Embryonic facial prominence (tissue), 1 donor: ENCODE measurements around the gene TRABD.
"Not testable (repeated sequence)": the region's sequence is repeated elsewhere in the genome, so short reads cannot be mapped to it uniquely, and the experiment has no call there.

ENCODE experiments used
- DNase-seq: peaks from one replicate; pipeline ENCODE4 v3.0.0-alpha.2; 2016; ENCODE audit errors: extremely low spot score

Gene TRABD

DNA sequence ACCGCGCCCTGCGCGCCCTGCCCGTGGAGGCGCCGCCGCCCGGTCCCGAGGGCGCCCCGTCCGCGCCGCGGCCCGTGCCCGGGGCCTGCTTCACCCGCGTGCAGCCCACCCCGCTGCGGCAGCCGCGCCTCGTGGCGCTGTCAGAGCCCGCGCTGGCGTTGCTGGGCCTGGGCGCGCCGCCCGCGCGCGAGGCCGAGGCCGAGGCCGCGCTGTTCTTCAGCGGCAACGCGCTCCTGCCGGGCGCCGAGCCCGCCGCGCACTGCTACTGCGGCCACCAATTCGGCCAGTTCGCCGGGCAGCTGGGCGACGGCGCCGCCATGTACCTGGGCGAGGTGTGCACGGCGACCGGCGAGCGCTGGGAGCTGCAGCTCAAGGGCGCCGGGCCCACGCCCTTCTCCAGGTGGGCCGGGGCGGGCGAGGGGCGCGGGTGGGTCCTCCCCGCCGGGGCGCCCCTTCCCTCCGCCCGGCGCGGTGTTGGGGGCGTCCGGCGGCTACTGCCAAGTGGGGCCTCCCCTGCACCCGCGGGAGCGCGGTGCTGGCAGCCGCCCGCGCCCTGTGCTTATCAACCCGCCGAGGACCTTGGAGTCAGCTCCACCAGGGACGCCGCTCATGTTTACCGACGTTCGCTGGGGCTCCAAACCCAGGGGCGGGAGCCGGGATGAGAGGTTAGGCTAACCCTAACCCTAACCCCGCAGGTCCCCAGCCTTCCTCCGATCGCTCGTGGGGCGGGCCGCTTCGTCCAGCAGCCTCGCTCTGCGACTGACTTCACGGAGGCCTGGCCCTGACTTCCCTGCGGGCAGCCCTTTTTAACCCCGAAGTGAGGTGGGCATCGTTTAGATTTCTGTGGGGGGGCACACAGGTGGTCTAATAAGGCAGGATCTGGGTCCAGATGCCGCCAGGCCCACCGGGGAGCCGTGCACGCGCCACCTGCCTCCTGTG lies 15.7 kb downstream of the TRABD start:
- no peak for DNase-seq

DNA sequence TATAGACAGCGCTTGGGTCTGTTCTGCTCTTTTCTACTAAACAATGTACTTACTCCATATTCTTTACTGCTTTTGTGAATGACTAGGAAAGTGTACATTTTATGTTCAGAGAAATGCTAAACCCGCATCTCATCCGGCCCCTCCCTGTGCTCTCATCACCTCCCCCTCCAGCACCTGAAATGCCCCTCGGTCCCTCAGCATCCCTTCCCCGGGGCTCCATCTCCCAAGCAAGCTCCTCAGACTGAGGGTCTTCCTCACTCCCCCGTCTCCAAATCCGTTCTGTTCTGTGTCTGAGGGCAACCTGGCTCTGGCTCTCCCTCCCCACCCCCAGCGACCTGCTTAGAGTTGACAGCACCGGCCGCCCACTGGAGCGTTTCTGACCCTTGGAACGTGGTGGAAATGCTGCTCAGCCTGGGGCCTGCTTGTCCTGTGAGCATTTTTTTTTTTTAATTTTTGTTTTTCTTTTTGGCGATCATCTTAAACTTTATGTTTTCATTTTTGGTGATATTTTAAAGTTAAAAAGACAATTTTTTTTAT lies 16.5 kb downstream of the TRABD start:
- no peak for DNase-seq

DNA sequence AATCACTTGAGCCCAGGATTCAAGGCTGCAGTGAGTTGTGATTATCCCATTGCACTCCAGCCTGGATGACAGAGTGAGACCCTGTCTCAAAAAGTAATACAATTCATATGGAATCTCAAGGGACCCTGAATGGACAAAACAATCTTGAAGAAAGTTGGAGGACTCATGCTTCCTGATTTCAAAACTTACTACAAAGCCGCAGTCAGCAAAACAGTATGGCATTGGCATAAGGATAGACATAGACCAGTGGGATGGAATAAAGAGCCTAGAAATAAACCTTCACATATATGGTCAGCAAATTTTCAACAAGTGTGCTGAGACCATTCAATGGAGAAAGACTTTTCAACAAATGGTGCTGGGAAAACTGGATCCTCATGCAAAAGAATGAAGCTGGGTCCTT lies 17.6 kb downstream of the TRABD start:
- DNase-seq = no peak

DNA sequence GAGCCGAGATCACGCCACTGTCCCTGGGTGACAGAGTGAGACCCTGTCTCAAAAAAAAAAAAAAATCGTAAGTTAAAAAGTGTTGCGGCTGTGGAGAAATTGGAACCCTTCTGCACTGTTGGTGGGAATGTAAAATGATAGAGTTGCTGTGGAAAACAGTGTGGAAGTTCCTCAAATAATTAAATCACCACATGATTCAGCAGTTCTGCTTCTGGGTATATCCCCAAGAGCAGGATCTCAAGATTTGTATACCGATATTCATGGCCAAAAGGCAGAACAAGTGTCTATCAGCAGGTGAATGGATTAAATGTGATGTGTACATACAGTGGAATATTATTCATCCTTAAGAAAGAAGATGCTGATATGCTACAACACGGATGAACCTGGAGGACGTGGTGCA lies 18.9 kb downstream of the TRABD start:
- DNase-seq = no peak

DNA sequence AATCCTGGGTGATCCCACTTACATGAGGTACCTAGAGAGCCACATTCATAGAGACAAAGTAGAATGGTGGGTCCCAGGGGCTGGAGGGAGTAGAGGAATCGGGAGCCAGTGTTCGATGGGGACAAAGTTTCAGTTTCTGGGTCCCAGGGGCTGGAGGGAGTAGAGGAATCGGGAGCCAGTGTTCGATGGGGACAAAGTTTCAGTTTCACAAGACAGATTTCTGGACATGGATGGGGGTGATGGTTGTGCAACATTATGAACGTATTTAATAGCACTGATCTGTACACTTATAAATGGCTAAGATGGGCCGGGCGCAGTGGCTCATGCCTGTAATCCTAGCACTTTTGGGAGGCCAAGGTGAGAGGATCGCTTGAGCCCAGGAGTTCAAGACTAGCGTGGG lies 19.3 kb downstream of the TRABD start:
- DNase-seq = not testable (repeated sequence)

DNA sequence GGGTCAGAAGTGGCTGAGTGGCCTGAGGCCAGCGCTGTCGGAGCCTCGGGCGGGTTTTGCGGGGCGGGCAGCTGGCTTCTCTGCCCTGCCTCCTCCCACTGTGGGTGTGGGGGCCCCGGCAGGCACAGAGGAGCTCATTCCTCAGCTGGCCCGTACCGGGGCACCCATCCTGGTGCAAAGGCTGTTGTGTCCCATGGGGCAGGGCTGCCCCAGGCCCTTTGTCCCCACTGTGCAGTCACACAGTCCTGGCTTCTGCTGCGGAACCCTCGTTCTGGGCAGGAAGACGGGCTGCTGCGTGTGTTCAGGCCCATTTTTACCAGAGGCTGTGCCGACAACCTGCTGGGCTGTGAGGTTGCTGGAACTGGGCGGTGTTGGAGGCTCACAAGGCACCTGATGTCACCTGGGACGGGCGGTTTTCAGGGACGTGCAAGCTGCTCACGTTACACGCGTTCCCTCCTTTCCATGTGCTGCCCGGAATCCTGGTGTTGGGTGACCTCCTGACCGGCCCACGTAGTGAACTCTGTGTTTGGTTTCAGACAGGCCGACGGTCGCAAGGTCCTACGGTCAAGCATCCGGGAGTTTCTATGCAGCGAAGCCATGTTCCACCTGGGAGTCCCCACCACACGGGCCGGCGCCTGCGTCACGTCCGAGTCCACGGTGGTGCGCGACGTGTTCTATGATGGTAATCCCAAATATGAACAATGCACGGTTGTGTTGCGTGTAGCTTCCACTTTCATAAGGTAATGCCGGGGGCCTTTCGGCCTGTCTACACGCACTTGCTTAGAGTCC lies 20.3 kb downstream of the TRABD start:
- no peak for DNase-seq

DNA sequence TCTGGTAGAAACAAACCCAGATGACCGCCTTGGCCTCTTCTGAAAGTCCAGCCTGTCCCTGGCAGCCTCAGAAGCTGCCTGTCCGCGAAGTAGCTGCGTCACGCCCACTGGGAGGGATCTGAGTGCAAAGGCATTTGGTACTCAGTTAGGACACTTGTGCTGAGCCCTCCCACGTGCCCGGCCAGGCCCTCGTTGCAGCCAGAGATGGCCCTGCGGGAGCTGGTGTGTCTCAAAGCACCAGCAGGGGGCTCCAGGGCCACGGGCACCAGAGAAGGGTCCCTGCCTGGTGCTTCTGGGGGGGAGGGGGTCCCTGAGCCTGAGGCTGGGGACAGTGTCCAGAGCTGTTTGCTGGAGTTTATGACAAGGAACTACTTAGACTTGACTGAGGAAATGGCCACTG lies 20.9 kb downstream of the TRABD start:
- DNase-seq = no peak

DNA sequence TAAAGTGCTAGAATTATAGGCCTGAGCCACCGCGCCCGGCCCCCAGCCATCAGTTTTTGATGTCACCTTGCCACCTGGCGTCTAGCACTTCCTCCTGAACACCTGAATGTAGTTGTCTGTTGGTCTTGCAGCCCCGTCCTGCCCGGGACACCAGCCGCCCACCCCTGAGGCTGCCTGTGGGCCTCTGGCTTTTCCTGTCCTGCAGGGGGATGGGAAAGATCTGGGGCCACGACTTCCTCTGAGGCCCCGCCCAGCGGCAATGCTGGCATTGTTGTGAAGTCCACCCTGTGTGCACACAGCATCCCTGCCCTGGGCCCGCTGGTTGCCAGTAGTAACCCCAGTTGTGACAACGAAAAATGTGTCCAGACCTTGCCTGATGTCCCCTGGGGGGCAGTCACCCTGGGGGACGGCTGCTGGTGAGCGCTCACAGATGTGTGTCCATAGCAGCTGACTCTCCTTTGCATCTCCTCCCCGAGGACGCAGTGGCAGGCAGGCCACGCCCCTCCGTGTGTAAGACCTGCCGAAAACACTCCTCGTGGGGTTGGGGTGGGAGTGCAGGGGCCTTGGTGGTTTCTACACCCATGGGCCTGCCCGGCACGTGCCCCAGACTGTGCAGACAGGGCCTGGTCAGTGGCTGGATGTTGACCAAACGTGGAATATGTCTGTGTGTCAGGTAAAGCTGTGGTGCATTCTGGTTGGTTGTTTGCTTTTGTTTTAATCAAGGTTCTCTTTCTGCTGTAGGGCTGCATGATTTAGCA lies 21.8 kb downstream of the TRABD start:
- DNase-seq = no peak

DNA sequence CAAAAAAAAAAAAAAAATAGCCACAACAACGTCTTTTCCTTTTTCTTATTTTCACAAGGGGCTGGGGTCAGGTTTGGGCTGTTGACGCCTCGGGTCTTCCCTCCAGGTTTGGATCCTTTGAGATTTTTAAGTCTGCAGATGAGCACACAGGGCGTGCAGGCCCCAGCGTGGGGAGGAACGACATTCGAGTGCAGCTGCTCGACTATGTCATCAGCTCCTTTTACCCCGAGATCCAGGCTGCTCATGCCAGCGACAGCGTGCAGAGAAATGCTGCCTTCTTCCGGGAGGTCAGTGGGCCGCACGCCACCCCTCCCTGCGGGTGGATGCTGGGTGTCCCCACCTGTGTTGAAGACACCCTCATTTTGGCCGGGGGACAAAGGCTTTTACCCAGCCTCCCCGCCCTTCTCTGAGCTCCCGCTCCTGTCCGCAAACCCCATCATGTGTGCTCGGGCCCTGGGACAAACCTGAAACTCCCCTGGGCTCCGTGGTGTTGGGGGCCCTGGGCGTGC lies 22.8 kb downstream of the TRABD start:
- no peak for DNase-seq

DNA sequence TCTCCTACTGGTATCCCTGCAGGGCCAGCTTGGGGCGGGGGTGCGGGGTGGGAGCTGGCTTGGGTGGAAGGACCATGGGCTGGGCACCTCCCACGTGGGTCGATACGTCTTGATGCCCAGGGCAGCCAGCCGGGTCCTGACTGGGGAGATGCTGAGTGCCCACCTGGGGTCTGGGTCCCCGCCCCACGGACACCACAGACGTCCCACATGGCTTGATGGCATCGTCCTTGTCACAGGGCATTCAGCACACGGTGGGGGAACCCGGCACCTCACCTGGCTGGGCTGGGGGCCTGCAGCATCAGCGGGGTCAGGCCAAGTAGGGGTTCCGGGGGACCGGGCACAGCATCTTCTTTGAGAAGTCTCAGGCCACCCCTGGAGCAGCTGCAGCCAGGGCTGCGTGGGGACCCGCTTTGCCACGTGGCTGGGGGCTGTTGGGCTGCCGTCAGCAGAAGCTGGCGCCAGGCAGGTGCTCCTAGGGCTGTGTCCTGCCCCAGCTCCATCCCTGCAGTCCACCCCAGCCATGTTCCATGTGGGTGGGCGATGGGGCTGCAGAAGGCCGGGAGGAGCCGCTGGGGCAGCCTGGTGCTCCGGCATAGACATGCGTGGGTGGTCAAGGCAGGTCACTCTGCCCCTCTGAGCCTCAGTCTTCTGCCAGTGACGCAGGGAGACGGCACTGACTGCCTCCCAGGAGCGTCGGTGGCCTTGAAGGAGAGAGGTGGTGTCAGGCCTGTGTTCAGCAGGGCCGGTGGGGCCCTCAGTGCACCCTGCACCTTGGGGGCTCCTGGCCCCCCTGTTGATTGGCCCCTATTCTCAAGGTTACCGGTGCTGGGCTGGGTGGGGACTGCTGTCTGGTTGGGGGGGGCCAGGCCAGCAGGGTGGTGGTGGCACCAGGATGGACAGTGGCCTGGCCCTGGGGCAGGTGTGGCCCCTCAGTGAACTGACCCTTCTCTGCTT lies 23.5 kb downstream of the TRABD start:
- DNase-seq = no peak

DNA sequence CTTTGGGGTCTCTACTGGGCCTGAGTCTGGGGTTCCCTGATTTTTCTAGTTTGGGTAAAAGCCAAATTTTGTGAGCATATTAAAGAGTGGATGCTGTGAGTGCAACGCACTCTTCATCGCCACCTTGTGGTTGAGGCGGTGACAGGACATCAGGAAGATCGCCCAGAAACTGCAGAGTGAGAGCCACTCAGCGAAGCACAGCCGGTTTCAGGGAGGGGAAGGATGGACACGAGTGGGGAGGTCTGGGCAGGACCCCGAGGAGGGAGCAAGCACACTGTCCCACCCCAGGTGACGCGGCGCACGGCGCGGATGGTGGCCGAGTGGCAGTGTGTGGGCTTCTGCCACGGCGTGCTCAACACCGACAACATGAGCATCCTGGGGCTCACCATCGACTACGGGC lies 24.2 kb downstream of the TRABD start:
- no peak for DNase-seq

DNA sequence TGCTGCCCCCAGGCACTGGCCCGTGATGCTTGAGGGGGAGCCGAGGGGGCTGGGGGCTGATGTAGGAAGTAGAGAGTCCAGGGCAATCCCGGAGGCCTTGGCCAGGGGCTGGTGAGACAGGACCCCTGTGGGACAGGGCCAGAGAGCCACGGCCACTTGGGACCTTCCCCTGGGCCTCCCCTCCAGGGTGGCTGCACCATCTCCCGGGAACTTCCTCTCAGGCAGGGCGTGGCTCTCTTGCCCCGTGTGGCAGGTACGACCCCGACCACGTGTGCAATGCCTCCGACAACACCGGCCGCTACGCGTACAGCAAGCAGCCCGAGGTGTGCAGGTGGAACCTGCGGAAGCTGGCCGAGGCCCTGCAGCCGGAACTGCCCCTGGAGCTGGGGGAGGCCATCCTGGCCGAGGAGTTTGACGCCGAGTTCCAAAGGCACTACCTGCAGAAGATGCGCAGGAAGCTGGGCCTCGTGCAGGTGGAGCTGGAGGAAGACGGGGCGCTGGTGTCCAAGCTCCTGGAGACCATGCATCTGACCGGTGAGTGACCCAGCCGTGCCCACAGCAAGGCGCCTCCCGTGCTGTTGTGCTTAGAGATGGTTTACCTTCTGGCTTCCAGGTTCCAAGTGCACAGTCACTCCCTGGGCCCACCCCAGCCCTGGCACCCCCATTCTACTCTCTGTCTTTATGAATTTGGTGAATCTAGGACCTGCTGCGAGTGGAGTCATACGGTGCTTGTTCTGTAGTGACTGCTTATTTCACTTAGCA lies 24.8 kb downstream of the TRABD start:
- DNase-seq = no peak

DNA sequence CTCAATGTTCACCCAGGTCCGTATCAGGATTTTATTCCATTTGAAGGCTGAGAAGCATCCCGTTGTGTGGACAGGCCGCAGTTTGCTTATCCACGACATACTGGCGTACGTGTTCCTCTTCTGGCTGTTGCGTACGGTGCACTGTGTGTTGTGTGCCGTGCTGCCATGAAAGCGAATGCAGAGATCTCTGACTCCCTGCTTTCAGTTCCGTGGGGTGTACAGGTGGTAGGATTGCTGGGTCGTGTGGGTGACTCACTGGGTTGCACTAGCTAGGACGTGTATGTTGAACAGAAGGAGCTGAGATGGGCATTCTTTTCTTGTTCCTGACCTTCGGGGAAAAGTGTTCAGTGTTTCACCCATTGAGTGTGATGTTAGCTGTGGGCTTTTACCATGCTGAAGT lies 25.4 kb downstream of the TRABD start:
- no peak for DNase-seq

DNA sequence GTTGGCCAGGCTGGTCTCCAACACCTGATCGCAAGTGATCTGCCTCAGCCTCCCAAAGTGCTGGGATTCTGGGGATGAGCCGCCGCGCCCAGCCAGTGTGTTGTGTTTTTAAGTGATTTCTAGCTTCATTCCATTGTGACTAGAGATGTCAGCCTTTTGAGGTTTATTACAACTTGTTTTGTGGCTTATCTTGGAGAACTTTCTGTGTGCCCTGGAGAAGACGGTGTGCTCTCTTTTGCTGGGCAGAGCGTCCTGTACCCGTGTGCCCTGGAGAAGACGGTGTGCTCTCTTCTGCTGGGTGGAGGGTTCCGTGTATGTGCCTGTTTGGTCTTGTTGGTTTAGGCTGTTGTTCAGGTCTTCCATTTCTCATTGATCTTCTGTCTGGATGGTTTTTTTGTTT lies 27.6 kb downstream of the TRABD start:
- no peak for DNase-seq

DNA sequence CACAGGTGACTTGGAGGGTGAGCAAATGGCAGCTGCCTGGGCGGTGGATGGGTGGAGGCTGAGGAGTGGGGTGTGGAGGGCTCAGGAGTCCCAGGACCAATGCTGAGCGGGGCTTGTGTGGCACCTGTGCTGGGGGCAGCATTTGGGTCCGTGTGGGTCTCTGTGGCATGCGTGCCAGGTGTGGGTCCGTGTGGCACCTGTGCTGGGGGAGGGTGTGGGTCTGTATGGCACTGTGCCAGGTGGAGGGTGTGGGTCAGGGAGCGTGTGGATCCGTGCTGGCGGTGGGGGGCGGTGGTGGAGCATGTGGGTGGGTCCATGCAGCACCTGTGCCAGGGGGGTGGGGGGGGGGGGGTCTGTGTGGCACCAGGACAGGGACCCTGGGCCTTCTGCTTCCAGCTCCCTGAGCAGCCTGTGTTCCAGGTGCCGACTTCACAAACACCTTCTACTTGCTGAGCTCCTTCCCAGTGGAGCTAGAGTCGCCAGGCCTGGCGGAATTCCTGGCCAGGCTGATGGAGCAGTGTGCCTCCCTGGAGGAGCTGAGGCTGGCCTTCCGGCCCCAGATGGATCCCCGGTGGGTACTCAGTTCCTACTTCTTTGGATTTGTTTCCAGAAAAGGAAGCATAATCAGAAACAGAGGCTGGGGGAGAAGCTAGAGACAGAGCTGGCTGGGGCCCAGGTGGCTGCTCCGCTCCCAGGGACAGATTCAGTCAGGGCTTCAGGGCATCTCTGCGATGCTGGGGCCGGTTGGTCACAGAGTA lies 29.8 kb downstream of the TRABD start:
- no peak for DNase-seq

DNA sequence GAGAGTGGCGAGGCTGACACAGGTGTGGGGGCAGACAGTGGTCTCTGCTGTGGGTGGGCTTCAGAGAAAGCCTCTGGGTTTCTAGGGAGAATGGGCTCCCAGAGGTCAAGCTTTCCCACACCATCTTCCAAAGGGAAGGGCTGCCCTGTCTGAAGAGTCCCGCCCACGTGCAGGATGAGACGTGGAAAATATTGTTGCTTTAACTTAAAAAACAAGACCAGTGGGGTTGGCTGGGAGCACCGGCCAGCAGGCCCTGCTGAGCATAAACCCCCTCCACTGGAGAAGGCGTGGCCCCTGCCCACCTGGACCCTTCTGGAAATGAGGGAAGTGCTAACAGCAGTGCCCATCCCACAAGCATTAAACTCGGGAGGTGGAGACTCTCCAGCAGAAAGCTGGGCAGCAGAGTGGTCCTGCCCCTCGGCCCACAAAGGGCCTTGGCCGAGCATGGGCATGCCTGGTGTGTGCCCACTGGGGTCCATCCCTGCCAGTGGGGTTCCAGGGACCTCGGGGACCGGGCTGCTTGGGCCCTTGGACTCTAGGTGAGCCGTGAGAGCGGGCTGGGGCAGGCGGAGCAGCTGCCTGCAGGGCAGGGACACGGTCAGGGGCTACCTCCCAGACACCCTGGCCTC lies 30.5 kb downstream of the TRABD start:
- no peak for DNase-seq

DNA sequence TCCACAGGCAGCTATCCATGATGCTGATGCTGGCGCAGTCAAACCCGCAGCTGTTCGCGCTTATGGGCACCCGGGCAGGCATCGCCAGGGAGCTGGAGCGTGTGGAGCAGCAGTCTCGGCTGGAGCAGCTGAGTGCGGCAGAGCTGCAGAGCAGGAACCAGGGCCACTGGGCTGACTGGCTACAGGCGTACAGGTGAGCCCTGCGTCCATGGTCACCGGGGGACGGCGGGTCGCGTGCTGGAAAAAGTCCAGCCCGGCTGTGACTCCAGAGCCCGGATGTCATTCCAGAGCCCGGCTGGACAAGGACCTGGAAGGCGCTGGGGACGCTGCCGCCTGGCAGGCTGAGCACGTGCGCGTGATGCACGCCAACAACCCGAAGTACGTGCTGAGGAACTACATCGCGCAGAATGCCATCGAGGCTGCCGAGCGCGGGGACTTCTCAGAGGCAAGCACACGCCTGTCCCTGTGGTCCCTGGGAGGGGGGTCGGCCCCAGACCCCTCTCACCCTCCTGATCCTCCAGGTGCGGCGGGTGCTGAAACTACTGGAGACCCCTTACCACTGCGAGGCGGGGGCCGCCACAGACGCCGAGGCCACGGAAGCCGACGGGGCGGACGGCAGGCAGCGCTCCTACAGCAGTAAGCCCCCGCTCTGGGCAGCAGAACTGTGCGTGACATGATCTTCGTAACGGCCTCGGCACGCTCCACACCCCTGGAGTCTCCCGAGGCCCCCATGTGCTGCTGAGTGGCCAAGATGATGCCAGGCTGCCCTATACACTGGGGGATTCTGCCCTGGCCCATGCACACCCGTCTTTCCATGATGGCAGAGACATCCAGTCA lies 31.2 kb downstream of the TRABD start:
- DNase-seq = no peak
